T-cell (primary cell): Measurements from ENCODE around the gene PRKAG2. TPM values are rescaled to one million over a fixed set of nuclear protein-coding genes. Genes with fewer than 3 reads are reported as not detected.
A peak's percentile ranks its signal among the peaks of the same experiment; 100 is the strongest.

ENCODE experiments used
- ATAC-seq, 4 experiments: fragments of 200-7000 bp in 3 of 4; fragments of 150-1000 bp in 1 of 4; cut with Tn5 transposase; replicated peaks in 1 of 4; 1 replicate in 3 of 4; 2 replicates in 1 of 4; pipeline ENCODE4 v1.10.0; 2021; ENCODE audit warnings: moderate library complexity in 3 of 4, mild to moderate bottlenecking in 2 of 4, moderate number of reproducible peaks in 1 of 4
- CTCF ChIA-PET, 2 donors: fragments of 300-600 bp; sonication (Branson Sonifier 250); formaldehyde crosslinking; loops; one replicate each; lab custom pipeline; 2022; ENCODE audit warnings: antibody characterized with exemption in 2 of 2; lab: Charles Lee
- POLR2A ChIA-PET, 2 donors: fragments of 300-600 bp; sonication (Branson Sonifier 250); formaldehyde crosslinking; loops; one replicate each; lab custom pipeline; 2022; ENCODE audit warnings: antibody characterized with exemption in 2 of 2; lab: Charles Lee
- DNase-seq, 35 experiments: peaks; one replicate each; pipeline versions ENCODE4 v3.0.0 to v3.0.0-alpha.2; 2013 to 2023
- H3K27ac ChIP-seq: one replicate; pipeline ENCODE4 v1.5.1; 2013; ENCODE audit warnings: low read length
- H3K27me3 ChIP-seq, 2 experiments: replicated peaks in 1 of 2; 1 replicate in 1 of 2; 2 replicates in 1 of 2; pipeline versions ENCODE4 v1.6.1 to v1.7.0; 2013; ENCODE audit warnings: low read length in 1 of 2, mixed read lengths in 1 of 2; ENCODE audit not compliant: control insufficient read depth in 2 of 2, insufficient read depth in 2 of 2; ENCODE audit errors: extremely low read depth in 1 of 2
- H3K36me3 ChIP-seq, 2 donors: 1 replicate in 1 of 2; 2 replicates in 1 of 2; pipeline versions ENCODE4 v1.6.1 to v1.7.0; 2013; ENCODE audit warnings: low read length in 1 of 2; ENCODE audit not compliant: control insufficient read depth in 2 of 2, insufficient read depth in 1 of 2; ENCODE audit errors: extremely low read depth in 1 of 2
- H3K4me1 ChIP-seq, 2 experiments: 1 replicate in 1 of 2; 2 replicates in 1 of 2; pipeline versions ENCODE4 v1.6.1 to v1.7.0; 2013; ENCODE audit warnings: low read length in 2 of 2, mixed read lengths in 1 of 2; ENCODE audit not compliant: insufficient read depth in 2 of 2, control insufficient read depth in 1 of 2; ENCODE audit errors: extremely low read depth in 1 of 2
- H3K4me3 ChIP-seq, 2 donors: 1 replicate in 1 of 2; 2 replicates in 1 of 2; pipeline versions ENCODE4 v1.5.1 to v1.7.0; 2013; ENCODE audit warnings: mild to moderate bottlenecking in 2 of 2, low read length in 1 of 2, moderate library complexity in 1 of 2; ENCODE audit not compliant: control insufficient read depth in 1 of 2; ENCODE audit errors: extremely low read depth in 1 of 2
- H3K9me3 ChIP-seq: 2 replicates; pipeline ENCODE4 v1.7.0; 2013
- H3K27ac Mint-ChIP-seq, 2 donors: one replicate each; pipeline ENCODE4 v1.8.0; 2020 to 2021; ENCODE audit warnings: mild to moderate bottlenecking in 2 of 2, mixed read lengths in 2 of 2
- H3K27me3 Mint-ChIP-seq, 2 donors: one replicate each; pipeline ENCODE4 v1.8.0; 2021 to 2022; ENCODE audit warnings: mixed read lengths in 2 of 2
- H3K36me3 Mint-ChIP-seq: one replicate; pipeline ENCODE4 v1.8.0; 2021; ENCODE audit warnings: mixed read lengths
- H3K4me1 Mint-ChIP-seq, 3 donors: one replicate each; pipeline ENCODE4 v1.8.0; 2020 to 2022; ENCODE audit warnings: mixed read lengths in 3 of 3, mild to moderate bottlenecking in 1 of 3
- H3K4me3 Mint-ChIP-seq, 3 donors: one replicate each; pipeline ENCODE4 v1.8.0; 2020 to 2022; ENCODE audit warnings: mild to moderate bottlenecking in 3 of 3, mixed read lengths in 3 of 3, moderate library complexity in 3 of 3
- H3K9me3 Mint-ChIP-seq, 3 donors: one replicate each; pipeline ENCODE4 v1.8.0; 2020 to 2022; ENCODE audit warnings: mixed read lengths in 3 of 3
- WGBS: methylation state at CpG from one replicate; pipeline ENCODE4 v1.1.5; 2013; ENCODE audit warnings: missing lambda C conversion rate; ENCODE audit not compliant: insufficient coverage; 5-methylcytosine and 5-hydroxymethylcytosine counted together
- total RNA-seq, 35 experiments: library from RNA in 6 of 35; stranded (reverse) in 6 of 35; fragments of 120-200 nt in 1 of 35; gene quantifications; one replicate each; pipeline versions ENCODE4 v1.2.1 to v1.2.4 and lab custom pipeline; 2013 to 2026

Gene PRKAG2
- total RNA-seq, 5 donors from 2014 or later (not counting 1 experiment from before 2014, with no cell fraction given) = 43.0 to 59.9 (median 49.3) TPM

DNA sequence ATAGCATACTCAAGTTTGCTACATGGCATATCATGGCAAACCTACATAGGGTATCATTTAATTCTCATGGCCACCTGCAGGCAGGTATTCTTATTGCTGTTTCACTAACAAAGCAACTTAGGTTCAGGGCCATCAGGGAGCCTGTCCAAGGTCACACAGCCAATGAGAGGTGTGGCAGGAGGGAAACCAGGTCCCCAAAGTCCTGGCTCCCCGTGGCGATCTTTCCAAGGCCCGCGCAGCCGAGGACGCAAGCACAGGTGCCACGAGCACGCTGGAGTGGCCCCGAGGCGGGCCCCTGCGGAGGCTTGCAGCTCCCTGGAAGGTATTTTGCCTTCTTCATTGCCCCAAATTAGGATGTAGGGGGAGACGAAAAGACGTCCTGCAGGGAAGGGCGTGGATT is 20.8 kb downstream of the PRKAG2 start:
- H3K4me1 ChIP-seq = peaks cover 0 to 30% of the 10 kb centered on the region in 2 experiments
- H3K27me3 Mint-ChIP-seq = no peaks in the 10 kb centered on the region
- H3K4me3 ChIP-seq = no peak overlapping the region
- WGBS = 97% methylated on average over 10 of the region's 14 CpGs
- DNase-seq = no peak
- no peaks in the 10 kb centered on the region for H3K27me3 ChIP-seq
- H3K4me3 Mint-ChIP-seq = no peak overlapping the region
- POLR2A ChIA-PET = no interaction called here
- CTCF ChIA-PET = no interaction called here
- no peaks in the 10 kb centered on the region for H3K9me3 ChIP-seq
- ATAC-seq = no peak
- peaks cover 4% of the 10 kb centered on the region for H3K36me3 Mint-ChIP-seq
- peaks cover 3 to 6% of the 10 kb centered on the region in 2 donors for H3K36me3 ChIP-seq
- no peaks in the 10 kb centered on the region for H3K9me3 Mint-ChIP-seq
- H3K4me1 Mint-ChIP-seq = peaks cover 41 to 65% (median 48%) of the 10 kb centered on the region in 3 donors
- H3K27ac Mint-ChIP-seq = no peak overlapping the region
- H3K27ac ChIP-seq = no peak overlapping the region

DNA sequence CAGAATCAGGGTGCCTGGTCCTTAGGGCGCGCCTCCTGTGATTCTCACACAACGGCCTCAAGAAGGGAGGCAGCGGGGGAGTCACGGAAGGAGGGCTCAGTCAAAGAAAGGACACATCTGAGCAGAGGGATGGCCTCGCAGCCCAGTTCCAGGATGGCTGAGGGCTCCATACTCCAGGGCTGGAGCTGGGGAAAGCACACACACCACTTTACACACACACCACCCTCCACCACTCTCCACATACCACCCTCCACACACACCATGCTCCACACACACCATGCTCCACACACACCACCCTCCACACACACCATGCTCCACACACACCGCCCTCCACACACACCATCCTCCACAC is 22.2 kb downstream of the PRKAG2 start:
- DNase-seq = no peak
- H3K4me3 Mint-ChIP-seq = no peak overlapping the region
- H3K27ac Mint-ChIP-seq = no peak overlapping the region
- H3K27me3 ChIP-seq = no peaks in the 10 kb centered on the region
- WGBS = 89% methylated on average over 3 of the region's 7 CpGs
- no peaks in the 10 kb centered on the region for H3K27me3 Mint-ChIP-seq
- ATAC-seq = no peak
- no peak overlapping the region for H3K4me3 ChIP-seq
- ChIA-PET POLR2A (no interaction called here), CTCF (no interaction called here)
- no peaks in the 10 kb centered on the region for H3K9me3 ChIP-seq
- H3K27ac ChIP-seq = no peak overlapping the region
- peaks cover 3 to 6% of the 10 kb centered on the region in 2 donors for H3K36me3 ChIP-seq
- no peaks in the 10 kb centered on the region for H3K9me3 Mint-ChIP-seq
- peaks cover 47 to 63% (median 51%) of the 10 kb centered on the region in 3 donors for H3K4me1 Mint-ChIP-seq
- H3K36me3 Mint-ChIP-seq = peaks cover 2% of the 10 kb centered on the region
- peaks cover 0 to 37% of the 10 kb centered on the region in 2 experiments for H3K4me1 ChIP-seq

DNA sequence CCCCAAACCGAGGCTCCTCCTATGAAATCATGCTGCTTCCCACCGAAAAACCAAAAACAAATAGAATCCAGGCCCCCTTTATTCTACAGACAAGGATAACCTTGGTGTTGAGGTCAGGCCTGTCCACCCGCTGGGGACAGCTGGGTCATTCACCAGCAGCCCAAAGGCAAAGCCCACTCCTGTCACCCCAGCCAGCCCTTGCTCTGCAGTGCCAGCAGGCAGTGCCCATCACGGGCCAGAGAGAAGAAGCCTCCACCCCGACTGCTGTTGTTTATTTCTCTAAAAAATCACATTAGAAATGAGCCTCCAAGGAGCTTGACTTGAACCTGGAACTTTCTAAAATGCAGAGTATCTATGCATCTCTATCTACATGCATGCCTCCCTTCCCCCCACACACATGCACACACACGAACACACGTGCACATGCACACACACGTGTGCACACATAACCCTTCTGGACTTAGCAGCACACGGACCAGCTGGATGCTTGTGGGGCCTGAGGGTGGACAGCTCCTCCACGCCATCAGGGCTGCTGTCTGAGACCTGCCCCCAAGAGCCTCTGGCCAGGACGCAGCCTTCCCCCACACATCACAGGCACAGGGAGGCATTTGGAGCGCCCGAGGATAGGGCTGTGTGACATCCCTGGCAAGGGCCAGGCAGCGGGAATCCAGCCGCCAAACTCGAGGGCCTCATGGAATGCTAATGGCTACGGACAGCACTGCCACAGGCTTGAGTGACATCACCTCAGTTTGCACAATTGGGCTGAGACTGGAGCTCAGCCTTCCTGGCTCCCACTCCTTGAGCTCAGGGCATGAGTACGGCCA is 22.8 kb downstream of the PRKAG2 start:
- CTCF ChIA-PET = no interaction called here
- no peaks in the 10 kb centered on the region for H3K36me3 Mint-ChIP-seq
- H3K4me1 Mint-ChIP-seq = peaks cover 47 to 59% (median 51%) of the 10 kb centered on the region in 3 donors

DNA sequence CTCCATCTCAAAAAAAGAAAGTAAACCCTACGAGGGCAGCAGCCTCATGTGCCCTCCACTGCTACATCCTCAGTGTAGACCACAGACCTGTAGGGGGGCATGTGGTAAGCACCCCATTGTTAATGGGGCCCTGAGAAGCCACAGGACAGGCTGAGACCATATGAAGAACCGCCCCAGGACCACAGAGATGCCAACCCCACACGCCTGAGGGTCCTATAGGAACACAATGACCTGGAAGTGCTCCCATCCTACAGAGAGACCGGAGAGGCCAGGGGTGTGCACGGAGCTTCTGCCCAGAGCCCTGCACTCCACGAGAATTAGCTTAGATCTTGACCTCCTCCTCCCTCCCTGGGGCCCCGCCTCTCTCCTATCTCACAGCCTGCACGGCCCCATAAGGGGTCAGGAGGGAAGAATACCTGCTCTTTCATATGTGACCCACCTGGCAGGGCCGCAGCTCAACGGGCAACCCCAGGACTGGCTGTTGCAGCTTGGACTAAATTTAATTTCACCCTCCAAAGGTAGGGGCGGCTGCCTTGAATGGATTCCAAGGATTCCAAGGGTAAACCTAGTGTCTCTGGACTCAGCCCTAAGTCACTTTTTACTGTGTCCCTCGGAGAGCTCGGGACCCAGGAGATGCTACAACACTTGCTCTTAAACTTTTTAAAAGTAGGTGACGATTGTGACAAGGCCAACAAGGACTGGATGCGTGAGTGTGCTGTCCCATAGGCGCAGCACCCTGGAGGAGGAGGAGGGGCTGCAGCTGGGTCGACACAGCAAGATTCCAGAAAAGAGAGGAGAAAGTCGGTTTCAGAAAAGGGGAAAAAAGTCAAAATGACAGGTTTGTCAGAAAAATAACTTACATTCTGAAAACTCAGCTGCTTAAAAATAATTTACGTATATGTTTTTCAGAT is 24.2 kb downstream of the PRKAG2 start:
- Mint-ChIP-seq H3K27ac (peak overlapping the region in 1 of 2 donors; percentile 48), H3K27me3 (no peaks in the 10 kb centered on the region), H3K9me3 (no peaks in the 10 kb centered on the region), H3K36me3 (no peaks in the 10 kb centered on the region), H3K4me3 (peak overlapping the region in 1 of 3 donors; percentile 70), H3K4me1 (peaks cover 43 to 49% (median 49%) of the 10 kb centered on the region in 3 donors)
- Histone ChIP-seq H3K27ac (no peak overlapping the region), H3K36me3 (peaks cover 0 to 4% of the 10 kb centered on the region in 2 donors), H3K27me3 (no peaks in the 10 kb centered on the region), H3K4me3 (no peak overlapping the region), H3K4me1 (peaks cover 0 to 29% of the 10 kb centered on the region in 2 experiments), H3K9me3 (no peaks in the 10 kb centered on the region)
- WGBS = 96% methylated on average over 9 of the region's 19 CpGs
- no peak for ATAC-seq
- DNase-seq = no peak
- CTCF ChIA-PET = interaction anchor here in 1 of 2 donors (0.5 kb wide), 1 partner anchor 25 kb away, joined by 3 read pairs; no protein-coding TSS in a partner anchor
- POLR2A ChIA-PET = no interaction called here

More for the DNA sequence above, 22.8 kb downstream of the PRKAG2 start:
- Histone ChIP-seq H3K9me3 (no peaks in the 10 kb centered on the region), H3K4me1 (peaks cover 0 to 36% of the 10 kb centered on the region in 2 experiments), H3K27ac (no peak overlapping the region), H3K36me3 (peaks cover under 1 to 3% of the 10 kb centered on the region in 2 donors), H3K27me3 (no peaks in the 10 kb centered on the region), H3K4me3 (no peak overlapping the region)
- Mint-ChIP-seq H3K9me3 (no peaks in the 10 kb centered on the region), H3K4me3 (no peak overlapping the region), H3K27ac (no peak overlapping the region), H3K27me3 (no peaks in the 10 kb centered on the region)
- POLR2A ChIA-PET = interaction anchor here in 1 of 2 donors (0.7 kb wide), 1 partner anchor 29 kb away, joined by 3 read pairs; no protein-coding TSS in a partner anchor
- ATAC-seq (peak in 1 of 4 experiments; percentile 31), DNase-seq (no peak)
- 90% methylated on average over 16 of the region's 18 CpGs for WGBS

DNA sequence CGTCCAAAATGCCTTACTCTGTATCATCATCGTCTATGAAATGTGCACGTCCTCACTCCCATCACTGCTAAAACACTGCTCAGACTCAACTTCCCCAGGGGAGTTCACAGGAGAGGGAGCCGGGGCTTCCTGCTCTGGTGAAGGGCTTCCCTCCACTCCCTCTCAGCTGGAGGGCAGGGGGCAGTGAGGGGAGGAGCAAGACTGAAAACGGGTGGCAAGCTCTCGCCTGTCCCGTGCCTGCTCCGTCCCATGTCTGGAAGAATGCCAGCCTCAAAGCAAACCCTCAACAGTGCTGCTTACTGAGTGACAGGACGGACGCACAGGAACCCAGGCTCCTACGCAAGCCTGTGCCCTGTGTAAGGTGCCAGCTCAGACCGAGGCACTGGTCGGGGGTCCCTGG is 25.1 kb downstream of the PRKAG2 start:
- H3K27ac Mint-ChIP-seq = peak overlapping the region; percentile 12 to 68
- Histone ChIP-seq H3K4me3 (peak overlapping the region in 1 of 2 donors; percentile 9), H3K27ac (no peak overlapping the region), H3K27me3 (no peaks in the 10 kb centered on the region), H3K36me3 (peaks cover 0 to 4% of the 10 kb centered on the region in 2 donors), H3K4me1 (peaks cover 0 to 25% of the 10 kb centered on the region in 2 experiments), H3K9me3 (no peaks in the 10 kb centered on the region)
- ATAC-seq (peak; percentile 24 to 52 (median 42)), DNase-seq (peak in 1 of 35 experiments; percentile 9)
- no peaks in the 10 kb centered on the region for H3K9me3 Mint-ChIP-seq
- 41% methylated on average over 5 of the region's 13 CpGs for WGBS
- H3K36me3 Mint-ChIP-seq = peaks cover 2% of the 10 kb centered on the region
- ChIA-PET POLR2A (no interaction called here), CTCF (interaction anchor here in 1 of 2 donors (0.5 kb wide), 1 partner anchor 26 kb away, joined by 3 read pairs; no protein-coding TSS in a partner anchor)
- H3K27me3 Mint-ChIP-seq = no peaks in the 10 kb centered on the region
- H3K4me3 Mint-ChIP-seq = peak overlapping the region; percentile 52 to 70 (median 61)
- peaks cover 41 to 45% (median 41%) of the 10 kb centered on the region in 3 donors for H3K4me1 Mint-ChIP-seq
